Measurements from ENCODE around the gene GALNTL6. TPM values are rescaled to one million over a fixed set of nuclear protein-coding genes. Genes with fewer than 3 reads are reported as not detected.

GALNTL6 gene
- total and polyA plus RNA-seq, 2 donors (not counting 1 experiment from before 2014, with no cell fraction given), result not detected

DNA sequence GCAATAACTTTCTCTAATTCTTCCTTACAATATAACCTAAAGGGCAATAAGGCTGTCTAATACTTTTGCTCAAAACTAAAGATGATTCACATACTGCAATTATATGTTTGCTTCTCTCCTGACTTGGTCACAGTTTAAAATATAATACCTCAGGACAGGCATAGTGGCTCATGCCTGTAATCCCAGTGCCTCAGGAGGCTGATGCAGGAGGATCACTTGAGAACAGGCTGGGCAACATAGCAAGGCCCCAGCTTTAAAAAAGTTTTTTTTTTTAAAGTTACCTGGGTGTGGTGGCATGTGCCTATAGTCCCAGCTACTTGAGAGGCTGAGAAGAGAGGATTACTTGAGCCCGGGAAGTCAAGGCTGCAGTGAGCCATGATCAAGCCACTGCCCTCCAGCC lies 1125.7 kb downstream of the GALNTL6 start:
- no peak overlapping the region for H3K27ac ChIP-seq (ENCODE audit: insufficient read depth, low read length)
- H3K4me1 ChIP-seq (ENCODE audit: control insufficient read depth, extremely low read depth, insufficient read depth, low read length), result no peaks in the 10 kb centered on the region
- H3K4me3 ChIP-seq (replicated peaks in 1 of 4; ENCODE audit: control extremely low read depth in 1 of 4, insufficient read depth in 1 of 4, low read depth in 3 of 4, low read length in 4 of 4), result no peak overlapping the region
- H2AFZ ChIP-seq (ENCODE audit: low read length), result no peak overlapping the region
- no peaks in the 10 kb centered on the region for H4K20me1 ChIP-seq (ENCODE audit: control insufficient read depth, extremely low read depth, insufficient read depth, low read length)
- no peaks in the 10 kb centered on the region for H3K27me3 ChIP-seq (ENCODE audit: control insufficient read depth, insufficient read depth, low read length)
- no peak for DNase-seq (ENCODE audit: low read depth in 2 of 2)
- TF ChIP-seq, protein P1, sequence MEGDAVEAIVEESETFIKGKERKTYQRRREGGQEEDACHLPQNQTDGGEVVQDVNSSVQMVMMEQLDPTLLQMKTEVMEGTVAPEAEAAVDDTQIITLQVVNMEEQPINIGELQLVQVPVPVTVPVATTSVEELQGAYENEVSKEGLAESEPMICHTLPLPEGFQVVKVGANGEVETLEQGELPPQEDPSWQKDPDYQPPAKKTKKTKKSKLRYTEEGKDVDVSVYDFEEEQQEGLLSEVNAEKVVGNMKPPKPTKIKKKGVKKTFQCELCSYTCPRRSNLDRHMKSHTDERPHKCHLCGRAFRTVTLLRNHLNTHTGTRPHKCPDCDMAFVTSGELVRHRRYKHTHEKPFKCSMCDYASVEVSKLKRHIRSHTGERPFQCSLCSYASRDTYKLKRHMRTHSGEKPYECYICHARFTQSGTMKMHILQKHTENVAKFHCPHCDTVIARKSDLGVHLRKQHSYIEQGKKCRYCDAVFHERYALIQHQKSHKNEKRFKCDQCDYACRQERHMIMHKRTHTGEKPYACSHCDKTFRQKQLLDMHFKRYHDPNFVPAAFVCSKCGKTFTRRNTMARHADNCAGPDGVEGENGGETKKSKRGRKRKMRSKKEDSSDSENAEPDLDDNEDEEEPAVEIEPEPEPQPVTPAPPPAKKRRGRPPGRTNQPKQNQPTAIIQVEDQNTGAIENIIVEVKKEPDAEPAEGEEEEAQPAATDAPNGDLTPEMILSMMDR (conservative IDR thresholded peaks at IDR 0.05 in 1 of 2, IDR thresholded peaks at IDR 0.05 in 1 of 2; ENCODE audit: low read depth in 1 of 2, low read length in 2 of 2), result no peak
- no peak for TF ChIP-seq EZH2 (IDR thresholded peaks at IDR 0.05; ENCODE audit: low read length, missing control alignments)
- no peak overlapping the region for H3K4me2 ChIP-seq (ENCODE audit: extremely low read depth, insufficient read depth, low read length)
- H3K9me3 ChIP-seq (ENCODE audit: control insufficient read depth, insufficient read depth, low read depth, low read length), result no peaks in the 10 kb centered on the region
- no peaks in the 10 kb centered on the region for H3K79me2 ChIP-seq (ENCODE audit: control insufficient read depth, insufficient read depth, low read length)
- H3K9ac ChIP-seq (ENCODE audit: insufficient read depth, low read length), result no peak overlapping the region
- H3K36me3 ChIP-seq (ENCODE audit: control insufficient read depth, insufficient read depth, low read length), result no peaks in the 10 kb centered on the region

DNA sequence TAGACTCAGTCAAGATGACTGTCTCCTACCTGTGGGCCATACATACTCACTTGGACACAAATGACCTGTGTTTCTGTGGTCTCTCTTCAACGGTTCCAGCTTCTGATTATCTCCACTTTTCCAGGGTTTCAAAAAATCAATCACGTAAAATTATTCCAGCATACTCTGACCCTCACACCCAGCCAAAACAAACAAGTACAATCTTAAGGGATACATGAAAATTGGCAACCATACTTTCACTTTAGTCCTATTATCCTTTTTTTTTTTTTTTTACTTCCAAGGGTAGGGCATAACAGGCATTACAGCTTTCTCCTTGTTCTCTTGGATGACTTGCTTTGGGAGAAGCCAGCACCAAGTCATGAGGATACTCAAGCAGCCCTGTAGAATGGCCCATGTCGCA lies 1129.6 kb downstream of the GALNTL6 start:
- H3K36me3 ChIP-seq (ENCODE audit: control insufficient read depth, insufficient read depth, low read length), result no peaks in the 10 kb centered on the region
- no peak overlapping the region for H2AFZ ChIP-seq (ENCODE audit: low read length)
- no peak overlapping the region for H3K27ac ChIP-seq (ENCODE audit: insufficient read depth, low read length)
- H3K27me3 ChIP-seq (ENCODE audit: control insufficient read depth, insufficient read depth, low read length), result no peaks in the 10 kb centered on the region
- no peak overlapping the region for H3K9ac ChIP-seq (ENCODE audit: insufficient read depth, low read length)
- TF ChIP-seq, protein P1 (conservative IDR thresholded peaks at IDR 0.05 in 1 of 2, IDR thresholded peaks at IDR 0.05 in 1 of 2; ENCODE audit: low read depth in 1 of 2, low read length in 2 of 2), result no peak
- no peak for TF ChIP-seq EZH2 (IDR thresholded peaks at IDR 0.05; ENCODE audit: low read length, missing control alignments)
- no peak overlapping the region for H3K4me3 ChIP-seq (replicated peaks in 1 of 4; ENCODE audit: control extremely low read depth in 1 of 4, insufficient read depth in 1 of 4, low read depth in 3 of 4, low read length in 4 of 4)
- no peaks in the 10 kb centered on the region for H3K9me3 ChIP-seq (ENCODE audit: control insufficient read depth, insufficient read depth, low read depth, low read length)
- H3K4me1 ChIP-seq (ENCODE audit: control insufficient read depth, extremely low read depth, insufficient read depth, low read length), result no peaks in the 10 kb centered on the region
- no peak overlapping the region for H3K4me2 ChIP-seq (ENCODE audit: extremely low read depth, insufficient read depth, low read length)
- no peaks in the 10 kb centered on the region for H4K20me1 ChIP-seq (ENCODE audit: control insufficient read depth, extremely low read depth, insufficient read depth, low read length)
- no peak for DNase-seq (ENCODE audit: low read depth in 2 of 2)
- H3K79me2 ChIP-seq (ENCODE audit: control insufficient read depth, insufficient read depth, low read length), result no peaks in the 10 kb centered on the region

GRCh38 chr4:172945611-172946010 lies 1132.4 kb downstream of the GALNTL6 start:
- no peak overlapping the region for H3K9ac ChIP-seq (ENCODE audit: insufficient read depth, low read length)
- H4K20me1 ChIP-seq (ENCODE audit: control insufficient read depth, extremely low read depth, insufficient read depth, low read length), result no peaks in the 10 kb centered on the region
- H3K4me1 ChIP-seq (ENCODE audit: control insufficient read depth, extremely low read depth, insufficient read depth, low read length), result no peaks in the 10 kb centered on the region
- DNase-seq (ENCODE audit: low read depth in 2 of 2), result no peak
- H3K79me2 ChIP-seq (ENCODE audit: control insufficient read depth, insufficient read depth, low read length), result no peaks in the 10 kb centered on the region
- no peaks in the 10 kb centered on the region for H3K27me3 ChIP-seq (ENCODE audit: control insufficient read depth, insufficient read depth, low read length)
- no peaks in the 10 kb centered on the region for H3K9me3 ChIP-seq (ENCODE audit: control insufficient read depth, insufficient read depth, low read depth, low read length)
- no peaks in the 10 kb centered on the region for H3K36me3 ChIP-seq (ENCODE audit: control insufficient read depth, insufficient read depth, low read length)
- no peak overlapping the region for H3K4me3 ChIP-seq (replicated peaks in 1 of 4; ENCODE audit: control extremely low read depth in 1 of 4, insufficient read depth in 1 of 4, low read depth in 3 of 4, low read length in 4 of 4)
- no peak overlapping the region for H3K4me2 ChIP-seq (ENCODE audit: extremely low read depth, insufficient read depth, low read length)
- TF ChIP-seq EZH2 (IDR thresholded peaks at IDR 0.05; ENCODE audit: low read length, missing control alignments), result no peak
- TF ChIP-seq, protein P1 (conservative IDR thresholded peaks at IDR 0.05 in 1 of 2, IDR thresholded peaks at IDR 0.05 in 1 of 2; ENCODE audit: low read depth in 1 of 2, low read length in 2 of 2), result no peak
- H2AFZ ChIP-seq (ENCODE audit: low read length), result no peak overlapping the region
- no peak overlapping the region for H3K27ac ChIP-seq (ENCODE audit: insufficient read depth, low read length)
